RWPE2 (cell line): ENCODE results near the gene SETD4.

Source experiments
- ATAC-seq: fragments of 200-7000 bp; cut with Tn5 transposase; 3 replicates; pipeline ENCODE4 v1.9.1; 2021; ENCODE audit warnings: low read depth
- DNase-seq: peaks from one replicate; pipeline ENCODE4 v3.0.0-alpha.2; 2020; ENCODE audit warnings: low spot score
- H3K27ac ChIP-seq: fragments of 450-650 bp; 2 replicates; pipeline ENCODE4 v1.5.1; 2017; ENCODE audit warnings: mild to moderate bottlenecking; ENCODE audit not compliant: poor library complexity, severe bottlenecking
- H3K27me3 ChIP-seq: fragments of 250-450 bp; sonication (Bioruptor Pico); 2 replicates; pipeline ENCODE4 v1.5.1; 2021; ENCODE audit warnings: mild to moderate bottlenecking, moderate library complexity; ENCODE audit not compliant: insufficient read depth, poor library complexity, severe bottlenecking
- H3K36me3 ChIP-seq: fragments of 250-450 bp; sonication (Bioruptor Pico); 2 replicates; pipeline ENCODE4 v1.5.1; 2020; ENCODE audit warnings: low read depth, mild to moderate bottlenecking, moderate library complexity
- H3K4me1 ChIP-seq: fragments of 250-450 bp; sonication (Bioruptor Pico); 2 replicates; pipeline ENCODE4 v1.5.1; 2021; ENCODE audit warnings: mild to moderate bottlenecking, moderate library complexity; ENCODE audit not compliant: insufficient read depth, poor library complexity, severe bottlenecking
- H3K4me3 ChIP-seq: fragments of 250-450 bp; sonication (Bioruptor Pico); 2 replicates; pipeline ENCODE4 v1.5.1; 2021; ENCODE audit warnings: mild to moderate bottlenecking, moderate library complexity; ENCODE audit not compliant: severe bottlenecking
- H3K9me3 ChIP-seq: fragments of 250-450 bp; sonication (Bioruptor Pico); 2 replicates; pipeline ENCODE4 v1.5.1; 2021; ENCODE audit warnings: mild to moderate bottlenecking, moderate library complexity; ENCODE audit not compliant: severe bottlenecking
- CTCF ChIP-seq: fragments of 450-650 bp; IDR thresholded peaks from one replicate; pipeline ENCODE4 v1.5.1; 2017; ENCODE audit warnings: mild to moderate bottlenecking, moderate library complexity; ENCODE audit not compliant: poor library complexity, severe bottlenecking

The SETD4 gene

GRCh38 chr21:35995522-35996088, 64.7 kb downstream of the SETD4 start:
- Histone ChIP-seq H3K27ac (no peak overlapping the region), H3K9me3 (no peaks in the 10 kb centered on the region), H3K4me1 (no peaks in the 10 kb centered on the region), H3K4me3 (no peak overlapping the region), H3K27me3 (peaks cover 11% of the 10 kb centered on the region), H3K36me3 (no peaks in the 10 kb centered on the region)
- DNase-seq (no peak), ATAC-seq (no peak)
- no peak for TF ChIP-seq CTCF

- Histone ChIP-seq H3K9me3 (no peaks in the 10 kb centered on the region), H3K27ac (no peak overlapping the region), H3K4me1 (no peaks in the 10 kb centered on the region), H3K4me3 (no peak overlapping the region), H3K27me3 (peaks cover 4% of the 10 kb centered on the region), H3K36me3 (no peaks in the 10 kb centered on the region)
- no peak for TF ChIP-seq CTCF
- ATAC-seq, result no peak
- DNase-seq, result no peak
These were observed 65.7 kb downstream of the SETD4 start for GRCh38 chr21:35994613-35995012.

- H3K27me3 ChIP-seq, result peaks cover 4% of the 10 kb centered on the region
- H3K4me3 ChIP-seq, result no peak overlapping the region
- no peak overlapping the region for H3K27ac ChIP-seq
- no peaks in the 10 kb centered on the region for H3K4me1 ChIP-seq
- no peaks in the 10 kb centered on the region for H3K9me3 ChIP-seq
- no peak for ATAC-seq
- DNase-seq, result no peak
- H3K36me3 ChIP-seq, result no peaks in the 10 kb centered on the region
- no peak for TF ChIP-seq CTCF
These were observed 66.3 kb downstream of the SETD4 start for GRCh38 chr21:35993875-35994490.

GRCh38 chr21:35991131-35991530, 69.2 kb downstream of the SETD4 start:
- no peak for DNase-seq
- Histone ChIP-seq H3K27ac (no peak overlapping the region), H3K9me3 (no peaks in the 10 kb centered on the region), H3K4me3 (no peak overlapping the region), H3K36me3 (no peaks in the 10 kb centered on the region), H3K27me3 (peaks cover 4% of the 10 kb centered on the region), H3K4me1 (no peaks in the 10 kb centered on the region)
- ATAC-seq, result no peak
- TF ChIP-seq CTCF, result no peak

GRCh38 chr21:35990609-35991008, 69.7 kb downstream of the SETD4 start:
- Histone ChIP-seq H3K36me3 (no peaks in the 10 kb centered on the region), H3K4me1 (no peaks in the 10 kb centered on the region), H3K27me3 (peaks cover 4% of the 10 kb centered on the region), H3K4me3 (no peak overlapping the region), H3K9me3 (no peaks in the 10 kb centered on the region), H3K27ac (no peak overlapping the region)
- TF ChIP-seq CTCF, result no peak
- ATAC-seq (no peak), DNase-seq (no peak)
